Effector CD8-positive, alpha-beta T cell (primary cell): ENCODE data around the gene ZCWPW2.

ENCODE experiments used
- DNase-seq: peaks from one replicate; lab custom pipeline; 2025; lab: John Stamatoyannopoulos, UW
- total RNA-seq, 4 experiments: gene quantifications; one replicate each; lab custom pipeline; 2026; lab: John Stamatoyannopoulos, UW

The ZCWPW2 gene
- total RNA-seq: 1.4 to 3.5 (median 2.3) reads per million in 4 experiments

- peak; percentile 87 for DNase-seq
These were observed at the start of gene ZCWPW2, which contains the start of gene AZI2 for GRCh38 chr3:28348629-28349468. ZCWPW2 (plus strand) TSS chr3:28348721; CDS start chr3:28413069, 64,348 bp downstream. AZI2 (minus strand) TSS chr3:28348824; CDS start chr3:28340617, 8,207 bp downstream.

DNA sequence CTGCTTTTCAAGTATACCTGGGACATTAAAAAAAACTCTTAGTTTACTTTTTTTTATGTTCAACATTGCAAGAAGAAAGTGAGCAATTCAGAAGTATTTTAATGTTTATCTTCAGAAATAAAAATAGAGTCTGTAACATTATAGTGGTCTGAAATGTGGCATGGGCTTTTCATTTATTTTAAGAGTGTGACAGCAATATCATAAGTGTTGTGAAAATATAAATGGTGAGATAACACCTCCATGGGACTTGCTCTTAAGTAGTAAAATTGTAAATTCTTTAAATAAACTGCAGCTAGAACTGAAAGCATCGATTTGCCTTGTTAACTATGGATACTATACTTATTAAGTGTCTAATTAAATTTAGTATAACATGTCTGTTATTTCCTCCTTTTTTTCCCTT, 48.8 kb upstream of the ZCWPW2 start:
- no peak for DNase-seq

DNA sequence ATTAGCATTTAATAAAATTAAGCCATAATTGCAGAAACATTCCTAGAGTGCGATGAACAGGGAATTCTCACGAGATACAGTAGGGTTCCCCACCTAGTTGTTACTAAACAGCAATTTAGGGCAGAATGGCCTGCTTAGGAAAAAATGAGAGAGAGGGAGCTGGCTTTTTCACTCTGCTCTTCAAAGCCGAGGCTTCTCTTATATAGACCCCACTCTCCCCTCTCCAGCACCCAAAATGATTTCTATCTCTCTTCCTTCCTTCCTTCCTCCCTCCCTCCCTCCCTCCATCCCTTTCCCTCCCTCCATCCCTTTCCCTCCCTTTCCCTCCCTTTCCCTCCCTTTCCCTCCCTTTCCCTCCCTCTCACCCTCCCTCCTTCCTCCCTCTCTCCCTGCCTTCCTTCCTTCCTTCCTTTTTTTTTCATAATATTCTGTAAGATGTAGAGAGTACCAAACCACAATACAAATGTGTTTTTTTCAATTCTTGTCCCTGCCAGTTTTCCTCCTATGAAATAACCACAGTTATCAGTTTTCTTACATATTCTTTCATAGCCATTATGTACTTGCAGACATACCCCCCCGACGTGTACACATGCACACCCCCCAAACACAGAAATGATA, 48.1 kb upstream of the ZCWPW2 start:
- no peak for DNase-seq

DNA sequence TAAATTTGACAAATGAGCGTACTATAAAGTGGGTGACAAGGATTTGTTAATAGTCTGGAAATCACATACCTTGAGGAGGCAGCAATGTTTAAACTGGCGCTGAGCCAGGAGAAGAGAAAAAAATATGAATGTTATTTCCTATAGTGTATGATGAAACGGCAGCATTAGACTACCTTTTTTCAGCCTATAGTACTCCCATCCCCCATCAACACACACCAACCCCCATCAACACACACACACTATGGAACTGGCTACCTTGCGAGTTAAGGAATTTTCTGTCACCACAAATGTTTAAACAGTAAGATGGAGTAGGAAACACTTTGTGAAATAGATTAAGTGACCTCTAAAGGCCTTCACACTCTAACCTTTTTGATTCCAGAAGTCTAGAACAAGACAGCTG, 46.8 kb upstream of the ZCWPW2 start:
- no peak for DNase-seq

- DNase-seq: no peak
These were observed 40.3 kb upstream of the ZCWPW2 start for GRCh38 chr3:28308196-28308595.

DNA sequence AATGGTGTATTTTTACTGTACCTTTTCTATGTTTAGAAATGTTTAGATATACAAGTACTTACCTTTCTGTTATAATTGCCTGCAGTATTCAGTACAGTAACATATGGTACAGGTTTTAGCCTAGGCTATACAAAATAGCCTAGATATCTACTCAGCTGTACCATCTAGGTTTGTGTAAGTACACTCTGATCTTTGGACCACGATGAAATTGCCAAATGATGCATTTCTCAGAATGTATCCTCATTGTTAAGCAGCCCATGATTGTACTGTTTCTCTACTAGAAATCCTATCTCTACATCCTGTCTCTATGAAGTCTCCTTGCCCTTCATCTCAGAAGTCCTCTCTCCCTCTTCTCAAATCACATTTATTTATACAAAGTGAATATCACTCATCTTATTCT, 32.8 kb upstream of the ZCWPW2 start:
- no peak for DNase-seq

DNA sequence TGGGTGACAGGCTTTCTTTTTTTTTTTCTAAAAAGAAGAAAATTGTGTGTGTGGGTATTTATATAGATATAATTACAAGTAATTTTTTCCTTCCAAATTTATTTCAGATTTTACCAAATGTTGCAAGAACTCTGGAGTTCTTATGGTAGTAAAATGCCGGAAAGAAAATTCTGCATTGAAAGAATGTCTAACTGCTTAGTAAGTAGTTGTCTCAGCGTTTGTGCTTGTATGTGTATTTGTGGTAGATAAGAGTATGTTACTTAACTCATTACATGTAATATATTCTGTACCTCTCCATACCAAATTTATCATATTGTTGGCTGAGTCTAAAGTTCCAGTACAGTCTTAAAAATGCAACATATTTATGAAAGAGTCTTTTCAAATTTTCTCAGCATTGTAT, 32.3 kb upstream of the ZCWPW2 start:
- DNase-seq: no peak

GRCh38 chr3:28317438-28318022, 31.0 kb upstream of the ZCWPW2 start:
- DNase-seq: no peak

DNA sequence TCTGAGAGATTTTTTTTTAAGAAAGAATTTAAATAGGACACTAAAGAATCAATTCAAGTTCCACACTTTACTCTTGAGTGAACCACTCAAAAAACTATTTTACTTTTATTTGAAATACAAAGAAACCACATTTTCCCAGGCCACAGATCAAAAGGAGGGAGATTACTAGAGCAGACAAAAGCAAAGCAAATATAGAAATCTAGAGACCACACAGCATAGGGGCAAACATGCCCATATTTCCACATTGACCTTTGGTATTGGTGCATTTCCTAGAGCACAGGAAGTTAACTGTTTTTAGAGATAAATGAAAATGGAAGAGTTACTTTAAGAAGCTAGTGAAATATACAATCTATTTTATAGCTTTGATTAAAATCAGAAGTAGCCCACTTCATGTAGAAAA, 27.5 kb upstream of the ZCWPW2 start:
- DNase-seq: no peak

GRCh38 chr3:28322464-28322863, 26.1 kb upstream of the ZCWPW2 start:
- DNase-seq: no peak

GRCh38 chr3:28326458-28326926, 22.0 kb upstream of the ZCWPW2 start:
- no peak for DNase-seq

DNA sequence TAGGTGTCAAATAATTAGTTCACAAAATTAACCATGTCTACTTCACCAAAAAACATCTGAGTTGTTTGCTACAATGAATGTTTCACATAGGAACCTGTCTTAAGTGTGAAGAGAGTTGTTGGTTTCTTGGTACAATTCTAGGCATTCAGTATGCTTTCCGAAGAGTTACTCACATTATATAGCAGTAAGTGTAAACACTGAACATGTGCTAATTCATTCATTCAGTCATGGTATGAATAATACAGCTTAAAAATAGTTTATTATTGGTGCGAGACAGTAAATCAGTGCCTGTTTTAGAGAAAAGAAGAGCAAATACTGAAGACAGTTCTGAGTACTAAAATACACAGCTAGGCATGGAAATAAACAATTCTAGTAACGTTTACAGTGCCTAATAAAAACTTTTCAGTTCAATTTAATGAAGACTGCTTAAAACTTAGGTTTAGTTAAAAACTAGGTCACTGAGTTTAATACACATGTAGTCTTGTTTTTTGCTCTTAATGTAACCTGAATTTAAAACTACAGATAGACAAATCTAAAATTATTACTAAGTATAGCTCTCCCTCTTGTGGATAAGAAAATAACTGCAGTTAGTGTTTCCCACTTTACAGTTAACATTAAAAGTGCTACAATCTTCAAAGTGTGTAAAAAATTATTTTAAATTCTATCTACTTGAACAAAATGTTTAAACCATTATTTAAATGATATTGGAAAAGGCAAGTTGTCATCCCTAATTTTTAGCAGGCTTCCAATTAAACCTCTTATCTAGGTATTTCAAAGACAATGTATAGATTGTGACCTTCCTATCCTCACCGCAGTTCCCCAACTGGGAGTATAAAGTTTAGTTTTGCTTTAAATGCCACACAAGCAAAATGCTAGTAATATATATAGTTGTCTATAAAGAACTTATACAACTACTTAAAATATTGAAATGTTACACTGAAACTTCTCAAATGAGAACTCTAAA, 20.1 kb upstream of the ZCWPW2 start:
- no peak for DNase-seq

GRCh38 chr3:28334552-28334951, 14.0 kb upstream of the ZCWPW2 start:
- DNase-seq: no peak

DNA sequence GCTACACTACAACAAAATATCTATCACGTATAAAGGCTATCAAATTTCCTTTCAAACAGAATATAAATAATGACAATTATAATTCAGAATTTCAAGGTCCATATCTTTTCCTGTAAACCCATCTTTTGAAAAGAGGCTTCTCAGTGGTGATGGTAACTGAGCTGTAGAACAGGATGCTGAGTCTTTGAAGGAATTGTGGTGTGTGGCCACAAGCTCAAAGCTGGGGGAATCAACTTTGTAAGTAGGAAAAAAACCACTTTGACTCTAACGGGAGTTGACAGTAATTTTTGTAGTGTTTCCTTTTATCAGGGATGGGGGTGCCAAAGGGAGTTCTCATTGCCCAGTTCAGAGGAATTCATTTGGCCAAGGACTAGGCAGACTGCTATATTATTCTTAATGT, 13.3 kb upstream of the ZCWPW2 start:
- no peak for DNase-seq

- no peak for DNase-seq
These were observed 11.3 kb upstream of the ZCWPW2 start for GRCh38 chr3:28337230-28337629.

GRCh38 chr3:28343144-28343543, 5.4 kb upstream of the ZCWPW2 start:
- no peak for DNase-seq

DNA sequence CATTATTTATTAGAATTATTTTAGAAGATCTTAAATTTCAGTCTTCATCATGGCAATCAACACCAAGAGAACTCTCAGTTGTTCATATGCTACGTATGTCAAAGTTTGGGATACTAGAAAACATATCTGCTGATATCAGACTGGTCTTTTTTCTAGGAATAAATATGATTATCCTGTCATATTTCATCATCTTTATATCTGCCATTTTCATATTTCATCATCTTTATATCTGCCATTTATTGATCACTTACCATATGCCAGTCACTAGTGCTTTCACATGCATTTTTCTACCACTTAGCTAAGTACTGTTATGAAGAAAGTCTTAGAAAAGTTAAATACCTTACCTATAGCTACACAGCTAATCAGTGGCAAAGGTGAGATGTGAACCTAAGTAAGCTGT, 2.8 kb upstream of the ZCWPW2 start:
- DNase-seq: no peak

DNA sequence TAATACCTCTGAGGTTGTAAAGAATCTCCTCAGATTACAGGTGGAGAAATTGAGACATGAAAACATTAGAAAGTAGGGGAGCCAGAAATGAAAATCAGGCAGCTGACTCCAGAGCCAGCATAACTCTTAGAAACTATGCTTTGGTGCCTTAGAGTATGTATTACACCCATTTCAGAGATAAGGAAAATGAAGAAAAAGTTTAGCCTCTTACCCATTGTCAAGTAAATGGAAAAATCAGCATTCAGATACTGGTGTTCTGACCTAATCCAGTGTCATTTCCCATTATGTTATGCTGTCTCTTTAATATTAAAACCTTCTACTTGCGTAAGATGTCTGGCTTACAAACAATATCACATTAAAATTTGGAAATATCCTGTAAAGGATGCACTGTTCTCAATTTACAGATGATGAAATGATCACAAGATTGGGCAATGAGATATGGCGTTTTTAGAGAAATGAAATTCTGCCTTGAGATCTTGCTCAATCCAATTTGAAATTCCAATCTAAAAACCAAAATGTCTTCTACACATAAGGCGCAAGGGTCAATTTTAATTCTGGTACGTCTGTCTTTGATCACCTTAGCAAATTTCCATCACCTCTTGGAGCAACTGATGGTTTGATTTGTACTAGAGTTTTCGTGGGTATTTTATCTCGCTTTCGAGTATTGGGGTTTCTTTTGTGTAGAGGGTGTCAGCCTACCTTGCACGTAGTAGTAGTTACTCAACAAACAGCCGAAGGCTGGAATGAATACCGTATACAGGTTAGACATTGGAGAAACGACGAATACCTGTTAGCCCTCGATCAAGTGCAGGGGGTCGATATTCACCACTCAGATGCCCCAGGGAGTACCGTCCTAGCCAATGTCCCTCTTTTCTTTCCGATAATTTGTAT, 902 bp upstream of the ZCWPW2 start:
- DNase-seq: no peak

- no peak for DNase-seq
These were observed 274 bp upstream of the ZCWPW2 start for GRCh38 chr3:28348265-28348628.

GRCh38 chr3:28349469-28350000, 1.0 kb downstream of the ZCWPW2 start:
- no peak for DNase-seq
